ENCODE data around the gene SMIM26.
A peak's percentile ranks its signal among the peaks of the same experiment; 100 is the strongest.

Gene SMIM26

DNA sequence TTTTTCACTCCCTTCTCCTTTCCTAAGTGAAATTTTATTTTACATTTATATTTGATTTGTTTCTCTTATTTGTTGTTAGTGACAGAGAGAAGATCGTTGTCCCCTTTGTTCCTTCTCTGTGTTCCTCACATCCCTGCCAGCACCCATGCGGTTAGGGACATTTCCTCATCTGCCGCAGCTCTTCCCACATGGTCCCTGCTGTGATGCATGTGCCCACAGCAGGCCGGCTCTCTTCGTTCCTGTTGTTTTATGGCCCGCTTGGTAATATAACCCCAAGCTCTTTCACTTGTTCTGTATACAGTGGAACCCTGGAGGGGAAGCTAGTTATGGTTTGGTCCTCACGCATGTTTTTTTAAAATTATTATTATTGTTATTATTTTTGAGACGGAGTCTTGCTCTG lies 44.3 kb downstream of the SMIM26 start:
- H3K9me3 Mint-ChIP-seq = no peaks in the 10 kb centered on the region
- H3K4me3 Mint-ChIP-seq = no peak overlapping the region
- ATAC-seq = no peak
- peaks cover 13% of the 10 kb centered on the region for H3K4me1 Mint-ChIP-seq
- peaks cover 6% of the 10 kb centered on the region for H3K36me3 Mint-ChIP-seq (ENCODE audit: low read depth)
- H3K27me3 Mint-ChIP-seq = no peaks in the 10 kb centered on the region
- no peak overlapping the region for H3K27ac Mint-ChIP-seq
- DNase-seq = no peak

DNA sequence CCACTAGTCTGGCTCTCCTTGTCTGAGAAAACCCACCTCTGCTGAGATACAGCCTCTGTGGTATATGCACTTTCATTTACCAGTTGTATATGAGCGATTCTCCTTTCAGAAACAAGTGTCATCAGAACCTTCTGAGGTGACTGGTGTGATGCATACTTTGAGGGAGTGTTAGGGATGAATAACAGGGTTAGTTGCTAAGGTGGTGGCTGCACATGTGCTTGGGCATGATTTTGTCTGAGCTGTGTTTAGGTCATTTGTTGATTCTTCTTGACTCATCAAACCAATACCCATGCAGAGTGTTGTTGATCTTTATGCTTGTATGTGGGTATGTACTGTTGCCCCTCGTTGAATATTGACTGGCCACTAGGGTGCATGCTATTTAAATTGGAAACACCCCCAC lies 46.3 kb downstream of the SMIM26 start:
- ATAC-seq (peak; percentile 80), DNase-seq (no peak)
- Mint-ChIP-seq H3K27ac (no peak overlapping the region), H3K36me3 (ENCODE audit: low read depth) (peaks cover 6% of the 10 kb centered on the region), H3K4me1 (peaks cover 13% of the 10 kb centered on the region), H3K27me3 (no peaks in the 10 kb centered on the region), H3K4me3 (no peak overlapping the region), H3K9me3 (no peaks in the 10 kb centered on the region)

DNA sequence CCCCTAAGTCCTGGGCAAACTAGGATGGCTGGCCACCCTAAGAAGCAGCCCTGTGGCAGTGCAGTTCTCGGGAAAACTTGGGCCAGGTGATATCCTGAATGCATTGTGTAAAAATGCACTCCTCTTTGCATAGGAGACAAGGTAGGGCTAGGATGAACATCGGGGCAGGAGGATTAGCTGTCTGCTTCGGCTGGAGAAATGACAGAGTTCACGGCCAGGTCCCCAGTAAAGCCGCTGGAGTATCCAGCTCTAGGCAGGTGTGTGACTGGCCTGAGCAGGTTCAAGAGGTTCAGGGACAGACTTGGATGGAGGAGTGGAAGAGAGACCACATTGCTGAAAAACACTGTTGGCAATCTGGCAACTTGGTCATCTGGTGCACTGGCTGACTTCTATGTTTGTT lies 47.0 kb downstream of the SMIM26 start:
- DNase-seq (no peak), ATAC-seq (no peak)
- H3K36me3 Mint-ChIP-seq (ENCODE audit: low read depth) = peaks cover 6% of the 10 kb centered on the region
- H3K4me1 Mint-ChIP-seq = peaks cover 13% of the 10 kb centered on the region
- H3K27ac Mint-ChIP-seq = peak overlapping the region; percentile 61
- no peak overlapping the region for H3K4me3 Mint-ChIP-seq
- H3K9me3 Mint-ChIP-seq = no peaks in the 10 kb centered on the region
- H3K27me3 Mint-ChIP-seq = no peaks in the 10 kb centered on the region

DNA sequence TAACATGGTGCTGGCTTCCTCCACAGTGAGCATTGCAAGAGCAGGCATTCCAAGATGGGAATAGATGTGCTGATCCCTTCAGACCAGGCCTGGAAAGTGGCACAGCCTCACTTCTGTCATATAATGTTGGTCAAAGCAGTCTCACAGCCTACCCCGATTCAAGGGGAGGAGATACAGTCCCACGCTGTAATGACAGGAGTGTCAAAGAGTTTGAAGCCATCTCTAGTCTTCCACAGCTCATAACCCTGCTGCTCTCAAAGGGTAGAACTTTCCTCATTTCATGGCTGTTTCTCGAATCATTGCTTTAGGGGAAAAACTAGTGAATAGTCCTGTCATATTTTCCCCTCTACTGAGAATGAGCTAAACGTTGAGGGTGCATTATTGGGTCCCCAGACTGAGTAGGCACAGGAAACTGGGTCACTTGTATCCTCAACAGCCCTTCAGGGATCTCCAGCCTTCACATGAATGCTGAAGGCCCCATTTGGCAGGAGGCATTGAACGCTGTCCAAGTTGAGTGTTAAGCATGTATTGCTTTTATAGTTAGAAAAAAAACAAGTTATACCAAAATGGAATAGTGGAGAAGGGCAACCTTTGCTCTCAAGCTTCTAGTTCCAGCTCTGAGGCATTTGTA lies 47.9 kb downstream of the SMIM26 start:
- no peaks in the 10 kb centered on the region for H3K27me3 Mint-ChIP-seq
- ATAC-seq = peak; percentile 68
- H3K36me3 Mint-ChIP-seq (ENCODE audit: low read depth) = peaks cover 6% of the 10 kb centered on the region
- H3K9me3 Mint-ChIP-seq = no peaks in the 10 kb centered on the region
- H3K27ac Mint-ChIP-seq = peak overlapping the region; percentile 61
- no peak for DNase-seq
- no peak overlapping the region for H3K4me3 Mint-ChIP-seq
- H3K4me1 Mint-ChIP-seq = peaks cover 13% of the 10 kb centered on the region

Measured in activated naive CD8-positive, alpha-beta T cell treated with anti-CD3 and anti-CD28 coated beads, Interleukin-2, amount 50 U/mL, for 24 hours (primary cell).